ENCODE measurements around the gene PTPRM. TPM values are rescaled to one million over a fixed set of nuclear protein-coding genes. Genes with fewer than 3 reads are reported as not detected.

Gene PTPRM
- polyA plus RNA-seq, 1 donor (not counting 4 experiments of a cell fraction or from before 2014, with no cell fraction given), result 54.5 TPM

- dilution Hi-C loops (cut with MboI; ENCODE audit: extremely low pct_ligation_motif_present, low sequenced_read_pairs), result no loop called here
- peak overlapping the region; percentile 68 to 92 (median 83) for H3K4me3 ChIP-seq (ENCODE audit: control insufficient read depth in 2 of 3, extremely low read depth in 1 of 3, insufficient read depth in 2 of 3, low read depth in 1 of 3, low read length in 3 of 3)
- no peaks in the 10 kb centered on the region for H3K36me3 ChIP-seq (ENCODE audit: control insufficient read depth in 2 of 2, extremely low read depth in 1 of 2, insufficient read depth in 2 of 2, low read length in 2 of 2)
- no peak for DNase-seq (ENCODE audit: low read depth, low spot score)
- H3K27ac ChIP-seq (ENCODE audit: control insufficient read depth, insufficient read depth, low read length), result no peak overlapping the region
- no peaks in the 10 kb centered on the region for H3K9me1 ChIP-seq (ENCODE audit: control insufficient read depth, extremely low read depth, insufficient read depth, low read length)
- H3K27me3 ChIP-seq (ENCODE audit: control insufficient read depth, extremely low read depth, insufficient read depth, low read length), result no peaks in the 10 kb centered on the region
- TF ChIP-seq EZH2 (IDR thresholded peaks at IDR 0.05; ENCODE audit: low read length), result no peak
- TF ChIP-seq, protein P1, sequence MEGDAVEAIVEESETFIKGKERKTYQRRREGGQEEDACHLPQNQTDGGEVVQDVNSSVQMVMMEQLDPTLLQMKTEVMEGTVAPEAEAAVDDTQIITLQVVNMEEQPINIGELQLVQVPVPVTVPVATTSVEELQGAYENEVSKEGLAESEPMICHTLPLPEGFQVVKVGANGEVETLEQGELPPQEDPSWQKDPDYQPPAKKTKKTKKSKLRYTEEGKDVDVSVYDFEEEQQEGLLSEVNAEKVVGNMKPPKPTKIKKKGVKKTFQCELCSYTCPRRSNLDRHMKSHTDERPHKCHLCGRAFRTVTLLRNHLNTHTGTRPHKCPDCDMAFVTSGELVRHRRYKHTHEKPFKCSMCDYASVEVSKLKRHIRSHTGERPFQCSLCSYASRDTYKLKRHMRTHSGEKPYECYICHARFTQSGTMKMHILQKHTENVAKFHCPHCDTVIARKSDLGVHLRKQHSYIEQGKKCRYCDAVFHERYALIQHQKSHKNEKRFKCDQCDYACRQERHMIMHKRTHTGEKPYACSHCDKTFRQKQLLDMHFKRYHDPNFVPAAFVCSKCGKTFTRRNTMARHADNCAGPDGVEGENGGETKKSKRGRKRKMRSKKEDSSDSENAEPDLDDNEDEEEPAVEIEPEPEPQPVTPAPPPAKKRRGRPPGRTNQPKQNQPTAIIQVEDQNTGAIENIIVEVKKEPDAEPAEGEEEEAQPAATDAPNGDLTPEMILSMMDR (optimal IDR thresholded peaks at IDR 0.05 in 1 of 3, IDR thresholded peaks at IDR 0.05 in 1 of 3, conservative IDR thresholded peaks at IDR 0.05 in 1 of 3; ENCODE audit: extremely low read depth in 1 of 3, insufficient read depth in 2 of 3, low read length in 3 of 3), result peak in 1 of 3 experiments; percentile 63
- no peaks in the 10 kb centered on the region for H3K9me3 ChIP-seq (ENCODE audit: control insufficient read depth, low read depth, low read length)
- H2AFZ ChIP-seq (ENCODE audit: control insufficient read depth, low read length), result peak overlapping the region; percentile 60
- peak overlapping the region; percentile 85 for H3K4me2 ChIP-seq (ENCODE audit: control insufficient read depth, extremely low read depth, insufficient read depth, low read depth, low read length)
- peak overlapping the region; percentile 77 for H3K9ac ChIP-seq (ENCODE audit: control insufficient read depth, extremely low read depth, insufficient read depth, low read length)
- no peak for FAIRE-seq
- H3K4me1 ChIP-seq (ENCODE audit: control insufficient read depth, extremely low read depth, insufficient read depth, low read length), result peaks cover 10% of the 10 kb centered on the region
- H4K20me1 ChIP-seq (ENCODE audit: control insufficient read depth, extremely low read depth, insufficient read depth, low read length), result no peaks in the 10 kb centered on the region
- H3K79me2 ChIP-seq (ENCODE audit: control insufficient read depth, insufficient read depth, low read length), result peaks cover 25% of the 10 kb centered on the region
Measured at GRCh38 chr18:7568426-7568825, 1.3 kb downstream of the PTPRM start.

GRCh38 chr18:7571626-7572025, 4.5 kb downstream of the PTPRM start:
- dilution Hi-C loops (cut with MboI; ENCODE audit: extremely low pct_ligation_motif_present, low sequenced_read_pairs), result no loop called here
- Histone ChIP-seq H3K4me3 (ENCODE audit: control insufficient read depth in 2 of 3, extremely low read depth in 1 of 3, insufficient read depth in 2 of 3, low read depth in 1 of 3, low read length in 3 of 3) (no peak overlapping the region), H3K36me3 (ENCODE audit: control insufficient read depth in 2 of 2, extremely low read depth in 1 of 2, insufficient read depth in 2 of 2, low read length in 2 of 2) (no peaks in the 10 kb centered on the region), H3K9ac (ENCODE audit: control insufficient read depth, extremely low read depth, insufficient read depth, low read length) (no peak overlapping the region), H3K27ac (ENCODE audit: control insufficient read depth, insufficient read depth, low read length) (no peak overlapping the region), H3K9me3 (ENCODE audit: control insufficient read depth, low read depth, low read length) (no peaks in the 10 kb centered on the region), H3K4me1 (ENCODE audit: control insufficient read depth, extremely low read depth, insufficient read depth, low read length) (peaks cover 20% of the 10 kb centered on the region), H3K79me2 (ENCODE audit: control insufficient read depth, insufficient read depth, low read length) (peaks cover 29% of the 10 kb centered on the region), H2AFZ (ENCODE audit: control insufficient read depth, low read length) (no peak overlapping the region), H3K4me2 (ENCODE audit: control insufficient read depth, extremely low read depth, insufficient read depth, low read depth, low read length) (no peak overlapping the region), H3K27me3 (ENCODE audit: control insufficient read depth, extremely low read depth, insufficient read depth, low read length) (no peaks in the 10 kb centered on the region), H4K20me1 (ENCODE audit: control insufficient read depth, extremely low read depth, insufficient read depth, low read length) (no peaks in the 10 kb centered on the region), H3K9me1 (ENCODE audit: control insufficient read depth, extremely low read depth, insufficient read depth, low read length) (peaks cover 2% of the 10 kb centered on the region)
- FAIRE-seq, result no peak
- no peak for DNase-seq (ENCODE audit: low read depth, low spot score)
- TF ChIP-seq, protein P1 (optimal IDR thresholded peaks at IDR 0.05 in 1 of 3, IDR thresholded peaks at IDR 0.05 in 1 of 3, conservative IDR thresholded peaks at IDR 0.05 in 1 of 3; ENCODE audit: extremely low read depth in 1 of 3, insufficient read depth in 2 of 3, low read length in 3 of 3), result no peak
- no peak for TF ChIP-seq EZH2 (IDR thresholded peaks at IDR 0.05; ENCODE audit: low read length)
